Choroid plexus epithelial cell (primary cell): ENCODE data around the gene RIOK3.

ENCODE experiments used
- DNase-seq: peaks from one replicate; pipeline ENCODE4 v3.0.0-alpha.2; 2010; ENCODE audit warnings: low read depth
- H3K4me3 ChIP-seq: 2 replicates; pipeline ENCODE4 v1.5.1; 2011; ENCODE audit warnings: low read depth, mild to moderate bottlenecking, control low read depth, low read length, moderate library complexity
- CTCF ChIP-seq: conservative IDR thresholded peaks from 2 replicates; pipeline ENCODE4 v1.5.1; 2011; ENCODE audit warnings: low read depth, mild to moderate bottlenecking, control low read depth, inconsistent platforms, low read length, moderate library complexity

Gene RIOK3

GRCh38 chr18:23521907-23522306 lies 68.8 kb downstream of the RIOK3 start:
- no peak for TF ChIP-seq CTCF
- no peak overlapping the region for H3K4me3 ChIP-seq
- no peak for DNase-seq

GRCh38 chr18:23523429-23524212 lies 70.5 kb downstream of the RIOK3 start:
- no peak for TF ChIP-seq CTCF
- DNase-seq, result peak; percentile 36
- no peak overlapping the region for H3K4me3 ChIP-seq

- no peak overlapping the region for H3K4me3 ChIP-seq
- DNase-seq, result no peak
- TF ChIP-seq CTCF, result no peak
These were observed 71.2 kb downstream of the RIOK3 start for GRCh38 chr18:23524213-23524707.

DNA sequence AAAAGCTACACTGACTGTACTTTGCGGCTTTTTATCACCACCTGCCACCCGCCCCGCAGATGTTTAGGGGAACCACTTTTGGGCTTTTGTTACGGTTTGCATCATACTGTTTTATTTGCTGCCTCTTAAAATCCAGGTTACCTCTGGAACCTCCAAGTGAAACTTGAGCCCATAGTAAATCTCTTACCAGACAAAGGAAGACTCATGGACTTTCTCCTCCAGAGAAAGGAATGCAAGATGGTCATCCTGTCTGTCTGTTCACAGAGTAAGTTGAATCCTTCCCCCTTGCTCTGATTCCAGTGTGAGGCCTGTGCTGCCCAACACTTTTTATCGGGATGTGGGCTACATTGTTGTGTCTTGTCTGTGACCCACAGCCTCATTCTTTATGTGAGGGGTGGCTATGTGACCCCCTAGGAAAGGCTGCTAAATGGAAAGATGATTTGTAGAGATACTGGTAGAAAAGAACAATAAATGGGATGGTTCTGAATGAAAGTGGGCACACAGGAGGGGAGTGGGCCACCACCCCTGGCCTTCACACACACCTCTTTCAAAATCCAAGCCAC lies 73.5 kb downstream of the RIOK3 start:
- TF ChIP-seq CTCF, result no peak
- no peak for DNase-seq

GRCh38 chr18:23528580-23529472 lies 75.7 kb downstream of the RIOK3 start:
- TF ChIP-seq CTCF, result no peak
- H3K4me3 ChIP-seq, result no peak overlapping the region
- no peak for DNase-seq

More for the DNA sequence above, 73.5 kb downstream of the RIOK3 start:
- no peak overlapping the region for H3K4me3 ChIP-seq

GRCh38 chr18:23529604-23530003 lies 76.5 kb downstream of the RIOK3 start:
- no peak for TF ChIP-seq CTCF
- DNase-seq, result peak; percentile 63
- no peak overlapping the region for H3K4me3 ChIP-seq
